HepG2 (cell line): Measurements from ENCODE around the gene TEDC2. TPM values are rescaled to one million over a fixed set of nuclear protein-coding genes. Genes with fewer than 3 reads are reported as not detected.

ENCODE experiments used
- ATAC-seq: fragments of 200-7000 bp; cut with Tn5 transposase; 3 replicates; pipeline ENCODE4 v1.9.1; 2020; ENCODE audit warnings: mild to moderate bottlenecking, moderate library complexity
- BruUV-seq: library from RNA; stranded (reverse); fragments of 400-500 nt; replicated peaks from 2 replicates; lab custom pipeline; 2021; lab: Mats Ljungman, UMichigan
- CTCF ChIA-PET: fragments of 300-600 bp; formaldehyde crosslinking; extraction: SDS; loops from one replicate; lab custom pipeline; 2021; ENCODE audit warnings: low total read pairs, inconsistent platforms, low intra/inter-chr PET ratio; lab: Yijun Ruan, JAX
- POLR2A ChIA-PET: fragments of 350-600 bp; sonication (Branson Sonifier 250); formaldehyde crosslinking; loops from one replicate; lab custom pipeline; 2020; ENCODE audit warnings: antibody characterized with exemption, inconsistent platforms; lab: Yijun Ruan, JAX
- DNase-seq: peaks from one replicate; pipeline ENCODE4 v3.0.0-alpha.2; 2015; ENCODE audit warnings: low spot score
- FAIRE-seq: peaks from 3 replicates; lab custom pipeline; 2011; peaks lifted over from hg19 to GRCh38; lab: Jason Lieb, UNC
- H2AFZ ChIP-seq: one replicate; pipeline ENCODE4 v1.6.1; 2011; ENCODE audit warnings: low read length, inconsistent platforms
- H3K27ac ChIP-seq: fragments of 300-600 bp; 3 replicates; pipeline ENCODE4 v1.8.0; 2011; ENCODE audit warnings: mixed run types, mild to moderate bottlenecking, mixed read lengths, low read length, inconsistent platforms; ENCODE audit not compliant: insufficient read depth; ENCODE audit errors: extremely low read length
- H3K27me3 ChIP-seq, 2 experiments: fragments of 200-600 bp in 1 of 2; 2 replicates in 1 of 2; 3 replicates in 1 of 2; pipeline versions ENCODE4 v1.6.0 to v1.8.0; 2011; ENCODE audit warnings: low read length in 2 of 2, mild to moderate bottlenecking in 2 of 2, moderate library complexity in 2 of 2, inconsistent platforms in 1 of 2; ENCODE audit not compliant: insufficient read depth in 2 of 2, control insufficient read depth in 1 of 2
- H3K36me3 ChIP-seq, 2 experiments: fragments of 200-600 bp in 1 of 2; replicated peaks in 1 of 2; 2 replicates in 1 of 2; 3 replicates in 1 of 2; pipeline versions ENCODE4 v1.5.1 to v1.8.0; 2011; ENCODE audit warnings: low read length in 2 of 2, inconsistent platforms in 1 of 2; ENCODE audit not compliant: insufficient read depth in 2 of 2, control insufficient read depth in 1 of 2
- H3K4me1 ChIP-seq: 2 replicates; pipeline ENCODE4 v1.5.1; 2012; ENCODE audit warnings: low read length, inconsistent platforms; ENCODE audit not compliant: insufficient read depth
- H3K4me2 ChIP-seq: 2 replicates; pipeline ENCODE4 v1.6.0; 2011; ENCODE audit warnings: low read depth, low read length, inconsistent platforms
- H3K4me3 ChIP-seq, 3 experiments: fragments of 200-600 bp in 1 of 3; sonication (generic), shearing (Covaris generic) in 1 of 3; replicated peaks in 1 of 3; 2 replicates each; pipeline ENCODE4 v1.5.1; 2011 to 2016; ENCODE audit warnings: low read length in 3 of 3, inconsistent platforms in 2 of 3, low read depth in 2 of 3, mild to moderate bottlenecking in 2 of 3, control low read depth in 1 of 3, mixed read lengths in 1 of 3; ENCODE audit not compliant: insufficient read depth in 1 of 3
- H3K79me2 ChIP-seq: one replicate; pipeline ENCODE4 v1.6.1; 2011; ENCODE audit warnings: low read length, inconsistent platforms; ENCODE audit not compliant: insufficient read depth
- H3K9ac ChIP-seq: 2 replicates; pipeline ENCODE4 v1.6.0; 2011; ENCODE audit warnings: mild to moderate bottlenecking, low read depth, low read length, inconsistent platforms; ENCODE audit not compliant: insufficient read depth
- H3K9me3 ChIP-seq: 2 replicates; pipeline ENCODE4 v1.5.1; 2012; ENCODE audit warnings: mild to moderate bottlenecking, low read length
- H4K20me1 ChIP-seq: 2 replicates; pipeline ENCODE4 v1.6.0; 2011; ENCODE audit warnings: inconsistent platforms, mild to moderate bottlenecking, low read length, moderate library complexity; ENCODE audit not compliant: insufficient read depth
- ATF4 ChIP-seq, 2 experiments: fragments of 450-650 bp in 1 of 2; sonication (generic) in 1 of 2; formaldehyde crosslinking; IDR thresholded peaks; 2 replicates each; pipeline versions ENCODE4 v1.5.0 to v1.8.0; 2020 to 2022; ENCODE audit warnings: mild to moderate bottlenecking in 1 of 2, missing genetic modification reagents in 1 of 2
- CREM ChIP-seq, 2 experiments: sonication (generic) in 1 of 2; formaldehyde crosslinking in 1 of 2; IDR thresholded peaks; 2 replicates each; pipeline versions ENCODE4 v1.4.0 to v1.6.1; 2016 to 2020; ENCODE audit warnings: antibody characterized with exemption in 1 of 2, mild to moderate bottlenecking in 1 of 2, missing genetic modification reagents in 1 of 2
- ETV5 ChIP-seq: IDR thresholded peaks from 2 replicates; pipeline ENCODE4 v1.6.1; 2018; ENCODE audit warnings: missing biosample characterization, missing genetic modification reagents, inconsistent platforms, borderline replicate concordance
- GATAD2A ChIP-seq: IDR thresholded peaks from 2 replicates; pipeline ENCODE4 v1.6.1; 2016
- GMEB1 ChIP-seq: sonication (generic); formaldehyde crosslinking; IDR thresholded peaks from 2 replicates; pipeline ENCODE4 v1.5.1; 2020; ENCODE audit warnings: missing genetic modification reagents, mild to moderate bottlenecking, borderline replicate concordance
- HIVEP1 ChIP-seq: sonication (generic); formaldehyde crosslinking; IDR thresholded peaks from 2 replicates; pipeline ENCODE4 v1.4.0; 2020; ENCODE audit warnings: mild to moderate bottlenecking, missing genetic modification reagents
- NR2F6 ChIP-seq, 2 experiments: IDR thresholded peaks; 2 replicates each; pipeline ENCODE4 v1.6.1; 2016; ENCODE audit warnings: antibody characterized with exemption in 1 of 2, mild to moderate bottlenecking in 1 of 2
- PHF8 ChIP-seq: sonication (generic); formaldehyde crosslinking; IDR thresholded peaks from 2 replicates; pipeline ENCODE4 v1.5.0; 2020; ENCODE audit warnings: missing genetic modification reagents
- SOX5 ChIP-seq: IDR thresholded peaks from 2 replicates; pipeline ENCODE4 v1.6.1; 2016; ENCODE audit warnings: borderline replicate concordance
- SSRP1 ChIP-seq: IDR thresholded peaks from 2 replicates; pipeline ENCODE4 v1.6.1; 2016; ENCODE audit warnings: control low read depth
- ZBTB44 ChIP-seq: sonication (generic); formaldehyde crosslinking; IDR thresholded peaks from 2 replicates; pipeline ENCODE4 v1.4.0; 2020; ENCODE audit warnings: missing genetic modification reagents
- ZNF256 ChIP-seq: sonication (generic); formaldehyde crosslinking; conservative IDR thresholded peaks from 2 replicates; pipeline ENCODE4 v1.4.0; 2020; ENCODE audit warnings: missing genetic modification reagents
- ZNF670 ChIP-seq: sonication (generic); formaldehyde crosslinking; IDR thresholded peaks from 2 replicates; pipeline ENCODE4 v1.8.0; 2022; ENCODE audit warnings: mild to moderate bottlenecking, missing genetic modification reagents, borderline replicate concordance
- WGBS: methylation state at CpG from one replicate; pipeline ENCODE4 v1.1.6; 2017; ENCODE audit warnings: low lambda C conversion rate; 5-methylcytosine and 5-hydroxymethylcytosine counted together
- in situ Hi-C: cut with HindIII; loops from 2 replicates; pipeline ENCODE4 v1.10.0; 2017; ENCODE audit warnings: low pct_unique_long_range_greater_than_20kb; ENCODE audit not compliant: extremely low pct_ligation_motif_present
- intact Hi-C: fragments of 100-400 bp; cut with micrococcal nuclease; formaldehyde crosslinking; loops from one replicate; pipeline ENCODE4 v1.10.0; 2022; ENCODE audit not compliant: unreplicated experiment
- polyA plus RNA-seq, 8 experiments: library from polyadenylated mRNA; depleted of rRNA in 3 of 8; stranded (reverse) in 7 of 8; unstranded in 1 of 8; fragments of >200 nt; fragmentation: Illumina TruSeq in 4 of 8; extraction: Trizol in 4 of 8; gene quantifications; 2 replicates each; pipeline versions ENCODE4 v1.2.1 to v1.2.3, GENCODE V29; 2011 to 2016; ENCODE audit warnings: low read depth in 4 of 8, missing spikeins in 1 of 8, mixed read lengths in 1 of 8; ENCODE audit not compliant: insufficient read depth in 1 of 8
- total RNA-seq, 5 experiments: library from RNA; depleted of rRNA; stranded (reverse); fragments of >200 nt; fragmentation: Illumina TruSeq; extraction: Trizol; gene quantifications; 2 replicates each; pipeline ENCODE4 v1.2.3, GENCODE V29; 2016; ENCODE audit warnings: low read depth in 1 of 5

The TEDC2 gene
- total and polyA plus RNA-seq, 2 of the 13 experiments (the other 11 are each of a cell fraction or from before 2014, with no cell fraction given) = 6.2 to 24.4 TPM

- no peak for TF ChIP-seq ZBTB44 (CRISPR knock-in tag)
These were observed at the start of gene TEDC2 (continued) for GRCh38 chr16:2459647-2460390.

- no peaks in the 10 kb centered on the region for H3K36me3 ChIP-seq
- intact Hi-C loops (no loop called here), in situ Hi-C loops (no loop called here)
- WGBS = 15% methylated on average over 2 of the region's 2 CpGs
- H3K9ac ChIP-seq = no peak overlapping the region
- FAIRE-seq = no peak
- H3K27me3 ChIP-seq = peaks cover 0 to 23% of the 10 kb centered on the region in 2 experiments; a peak in 3 of 5 replicates
- H3K4me1 ChIP-seq = peaks cover 8% of the 10 kb centered on the region
- H3K27ac ChIP-seq = no peak overlapping the region
- no peaks in the 10 kb centered on the region for H4K20me1 ChIP-seq
- ATAC-seq = no peak
- DNase-seq = no peak
- no peak overlapping the region for H2AFZ ChIP-seq
- no peaks in the 10 kb centered on the region for H3K79me2 ChIP-seq
- no peaks in the 10 kb centered on the region for H3K9me3 ChIP-seq
- ChIA-PET CTCF (no interaction called here), POLR2A (no interaction called here)
- BruUV-seq = no TSS peak
- no peak overlapping the region for H3K4me2 ChIP-seq
- H3K4me3 ChIP-seq = no peak overlapping the region
- TF ChIP-seq ZNF670 (no peak), HIVEP1 (no peak), GATAD2A (no peak), PHF8 (CRISPR knock-in tag) (no peak), SOX5 (no peak), GMEB1 (no peak), ATF4 (CRISPR knock-in tag; IDR thresholded peaks at IDR 0.05) (no peak), SSRP1 (CRISPR knock-in tag) (no peak), NR2F6 (IDR thresholded peaks at IDR 0.05) (no peak), NR2F6 (CRISPR knock-in tag; IDR thresholded peaks at IDR 0.05) (no peak), ZNF256 (CRISPR knock-in tag) (no peak), ETV5 (CRISPR knock-in tag) (no peak), CREM (IDR thresholded peaks at IDR 0.05) (no peak), CREM (CRISPR knock-in tag; IDR thresholded peaks at IDR 0.05) (no peak)
- TF ChIP-seq, all 625 proteins: peak for 0
These were observed 44.8 kb upstream of the TEDC2 start for GRCh38 chr16:2415085-2415484.
